HEK293T (cell line): ENCODE results near the gene FHL3.

Source experiments
- ARNT ChIP-seq: fragments of 450-650 bp; IDR thresholded peaks from 2 replicates; pipeline ENCODE4 v1.6.1; 2017; ENCODE audit warnings: mild to moderate bottlenecking
- BHLHE40 ChIP-seq: fragments of 450-650 bp; IDR thresholded peaks from 2 replicates; pipeline ENCODE4 v1.6.1; 2016; ENCODE audit warnings: mild to moderate bottlenecking, moderate library complexity, borderline replicate concordance
- CTBP1 ChIP-seq: fragments of 450-650 bp; IDR thresholded peaks from 2 replicates; pipeline ENCODE4 v1.6.1; 2016; ENCODE audit warnings: borderline replicate concordance
- ELF4 ChIP-seq: fragments of 450-650 bp; IDR thresholded peaks from 2 replicates; pipeline ENCODE4 v1.6.1; 2017; ENCODE audit warnings: antibody characterized with exemption
- FOXA1 ChIP-seq: fragments of 450-650 bp; IDR thresholded peaks from 2 replicates; pipeline ENCODE4 v1.6.1; 2016; ENCODE audit warnings: mild to moderate bottlenecking
- FOXK2 ChIP-seq: fragments of 450-650 bp; IDR thresholded peaks from 2 replicates; pipeline ENCODE4 v1.6.1; 2016; ENCODE audit warnings: mild to moderate bottlenecking
- FOXM1 ChIP-seq: fragments of 450-650 bp; IDR thresholded peaks from 2 replicates; pipeline ENCODE4 v1.6.1; 2017; ENCODE audit warnings: mild to moderate bottlenecking, borderline replicate concordance
- HDGF ChIP-seq: fragments of 450-650 bp; IDR thresholded peaks from 2 replicates; pipeline ENCODE4 v1.6.1; 2017; ENCODE audit warnings: antibody characterized with exemption, borderline replicate concordance
- LEF1 ChIP-seq: fragments of 450-650 bp; IDR thresholded peaks from 2 replicates; pipeline ENCODE4 v1.6.1; 2017; ENCODE audit warnings: mild to moderate bottlenecking, borderline replicate concordance
- SP1 ChIP-seq: fragments of 450-650 bp; IDR thresholded peaks from 2 replicates; pipeline ENCODE4 v1.6.1; 2017
- SUZ12 ChIP-seq: fragments of 450-650 bp; IDR thresholded peaks from 2 replicates; pipeline ENCODE4 v1.6.1; 2016; ENCODE audit warnings: mild to moderate bottlenecking
- TARDBP ChIP-seq: fragments of 450-650 bp; IDR thresholded peaks from 2 replicates; pipeline ENCODE4 v1.6.1; 2016
- ZNF384 ChIP-seq: fragments of 450-650 bp; IDR thresholded peaks from 2 replicates; pipeline ENCODE4 v1.6.1; 2016
- TF ChIP-seq, protein P1 (sequence below): fragments of 450-650 bp; IDR thresholded peaks from 2 replicates; pipeline ENCODE4 v1.6.1; 2016

DNA sequence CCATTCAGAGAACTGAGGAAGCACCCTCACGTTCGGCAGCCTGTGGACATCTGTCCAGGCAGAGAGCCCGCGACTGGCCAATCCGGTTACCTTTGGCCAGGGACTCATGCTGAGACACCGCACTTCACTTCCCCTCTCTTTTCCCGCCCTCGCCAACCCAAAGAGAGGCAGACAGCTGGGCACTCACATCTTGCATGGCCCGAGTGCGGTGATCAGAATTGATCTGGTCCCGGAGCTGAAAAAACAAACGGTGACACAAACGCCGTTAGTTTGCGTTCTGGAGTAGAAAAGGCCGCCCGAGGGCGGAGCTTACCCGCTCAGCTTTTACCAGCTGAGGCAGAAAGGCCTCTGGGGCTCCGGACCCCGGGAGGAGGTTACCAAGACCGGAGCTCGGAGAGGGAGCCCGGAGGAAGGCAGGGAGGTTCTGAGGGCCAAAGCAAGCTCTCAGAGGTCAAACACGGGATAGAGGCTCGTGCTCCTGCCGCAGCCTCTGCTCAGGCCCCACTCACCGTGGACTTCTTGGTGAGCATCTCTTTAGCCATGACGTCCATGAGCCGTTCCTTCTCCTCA, 15.9 kb downstream of the FHL3 start:
- TF ChIP-seq SUZ12: no peak
- no peak for TF ChIP-seq SP1
- no peak for TF ChIP-seq TARDBP
- TF ChIP-seq FOXM1: no peak
- no peak for TF ChIP-seq ARNT
- no peak for TF ChIP-seq FOXA1
- TF ChIP-seq ELF4: no peak
- no peak for TF ChIP-seq BHLHE40
- TF ChIP-seq FOXK2: no peak
- no peak for TF ChIP-seq LEF1
- no peak for TF ChIP-seq ZNF384
- TF ChIP-seq CTBP1: no peak
- TF ChIP-seq, protein P1, sequence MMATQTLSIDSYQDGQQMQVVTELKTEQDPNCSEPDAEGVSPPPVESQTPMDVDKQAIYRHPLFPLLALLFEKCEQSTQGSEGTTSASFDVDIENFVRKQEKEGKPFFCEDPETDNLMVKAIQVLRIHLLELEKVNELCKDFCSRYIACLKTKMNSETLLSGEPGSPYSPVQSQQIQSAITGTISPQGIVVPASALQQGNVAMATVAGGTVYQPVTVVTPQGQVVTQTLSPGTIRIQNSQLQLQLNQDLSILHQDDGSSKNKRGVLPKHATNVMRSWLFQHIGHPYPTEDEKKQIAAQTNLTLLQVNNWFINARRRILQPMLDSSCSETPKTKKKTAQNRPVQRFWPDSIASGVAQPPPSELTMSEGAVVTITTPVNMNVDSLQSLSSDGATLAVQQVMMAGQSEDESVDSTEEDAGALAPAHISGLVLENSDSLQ: no peak
- TF ChIP-seq HDGF: no peak
